T-helper 2 cell treated with Interferon-gamma antibody and Interleukin-4, amounts not matched to agents 5 μg/mL and 100 μg/mL, for 36 hours (primary cell): ENCODE results near the gene SPRED3.
"Not testable (repeated sequence)": the region's sequence is repeated elsewhere in the genome, so short reads cannot be mapped to it uniquely, and the experiment has no call there.

ENCODE experiments used
- DNase-seq: peaks from one replicate; pipeline ENCODE4 v3.0.0; 2021; ENCODE audit warnings: low spot score
- H3K27ac Mint-ChIP-seq: one replicate; pipeline ENCODE4 v1.8.0; 2021; ENCODE audit warnings: mild to moderate bottlenecking, mixed read lengths
- H3K27me3 Mint-ChIP-seq: one replicate; pipeline ENCODE4 v1.8.0; 2021; ENCODE audit warnings: low read depth, mixed read lengths
- H3K36me3 Mint-ChIP-seq: one replicate; pipeline ENCODE4 v1.8.0; 2021; ENCODE audit warnings: low read depth, mixed read lengths
- H3K4me1 Mint-ChIP-seq: one replicate; pipeline ENCODE4 v1.8.0; 2021; ENCODE audit warnings: low read depth, mixed read lengths
- H3K4me3 Mint-ChIP-seq: one replicate; pipeline ENCODE4 v1.8.0; 2022; ENCODE audit warnings: mild to moderate bottlenecking, moderate library complexity, mixed read lengths
- H3K9me3 Mint-ChIP-seq: one replicate; pipeline ENCODE4 v1.8.0; 2021; ENCODE audit warnings: mixed read lengths

The SPRED3 gene, protein sequence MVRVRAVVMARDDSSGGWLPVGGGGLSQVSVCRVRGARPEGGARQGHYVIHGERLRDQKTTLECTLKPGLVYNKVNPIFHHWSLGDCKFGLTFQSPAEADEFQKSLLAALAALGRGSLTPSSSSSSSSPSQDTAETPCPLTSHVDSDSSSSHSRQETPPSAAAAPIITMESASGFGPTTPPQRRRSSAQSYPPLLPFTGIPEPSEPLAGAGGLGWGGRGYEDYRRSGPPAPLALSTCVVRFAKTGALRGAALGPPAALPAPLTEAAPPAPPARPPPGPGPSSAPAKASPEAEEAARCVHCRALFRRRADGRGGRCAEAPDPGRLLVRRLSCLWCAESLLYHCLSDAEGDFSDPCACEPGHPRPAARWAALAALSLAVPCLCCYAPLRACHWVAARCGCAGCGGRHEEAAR

DNA sequence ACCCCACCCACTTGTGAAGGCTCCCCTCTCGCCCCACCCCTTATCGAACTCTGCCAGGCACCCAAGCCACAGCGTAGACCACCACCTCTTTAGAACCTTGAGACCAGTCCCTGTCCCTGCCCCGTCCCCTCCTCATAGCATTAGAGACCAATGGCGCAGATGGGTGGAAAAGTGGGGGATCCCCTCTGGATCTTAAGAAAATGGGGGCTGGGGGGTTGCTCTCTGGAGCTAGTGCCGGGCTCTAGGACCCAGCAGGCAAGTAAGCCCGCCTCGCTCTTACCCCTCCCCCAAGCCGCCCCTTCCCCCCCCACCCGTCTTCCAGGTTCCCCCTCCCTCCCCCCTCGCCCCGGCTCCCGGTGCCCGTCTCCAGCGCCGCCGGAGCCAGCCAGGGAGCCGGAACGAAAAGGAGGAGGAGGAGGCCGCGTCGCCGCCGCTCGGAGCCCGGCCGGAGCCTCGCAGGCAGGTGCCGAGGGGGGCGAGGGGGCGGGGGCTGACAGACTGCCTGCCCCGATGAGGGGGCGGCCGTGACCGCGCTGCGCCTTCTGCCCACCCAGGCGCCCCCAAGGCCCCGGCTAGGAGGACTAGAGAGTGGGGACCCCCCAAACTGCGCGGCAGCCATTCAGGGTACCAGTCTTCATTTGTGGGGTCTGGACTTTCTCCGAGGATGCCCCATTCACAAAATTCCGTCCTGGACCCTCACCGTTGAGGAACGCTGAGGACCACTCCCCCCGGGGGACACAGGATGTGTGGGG, at the start of gene SPRED3:
Gene SPRED3, plus strand, starts transcription at position 349 of the 752 bp plus-strand sequence. CDS start 1,606 bp downstream, outside the sequence.
- peaks cover 27% of the 10 kb centered on the region for H3K27me3 Mint-ChIP-seq

DNA sequence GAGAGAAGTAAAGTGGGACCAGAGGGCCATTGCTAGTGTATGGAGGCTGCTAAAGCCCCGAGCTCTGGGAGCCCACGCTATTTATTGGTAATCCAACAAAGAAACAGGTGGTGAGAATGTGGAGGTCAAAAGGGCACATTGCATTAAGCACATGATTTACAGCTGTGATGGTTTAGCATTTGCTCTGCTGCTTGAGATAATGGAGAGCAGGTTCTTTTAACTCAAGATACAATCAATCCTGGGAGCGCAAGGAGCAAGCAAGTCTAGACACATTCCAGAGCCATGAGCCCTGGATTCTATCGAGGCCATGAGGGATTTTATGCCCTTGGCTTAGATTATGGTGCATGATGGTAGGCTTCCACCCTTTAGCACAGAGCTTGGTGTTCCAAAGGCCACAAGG, 49.5 kb upstream of the SPRED3 start:
- not testable (repeated sequence) for H3K27me3 Mint-ChIP-seq, H3K36me3 Mint-ChIP-seq, H3K9me3 Mint-ChIP-seq, H3K4me1 Mint-ChIP-seq, H3K27ac Mint-ChIP-seq, DNase-seq
- peak overlapping the region; percentile 7 for H3K4me3 Mint-ChIP-seq

More for the DNA sequence above, at the start of gene SPRED3:
- H3K27ac Mint-ChIP-seq, result peak within 1 kb of the TSS; percentile 90
- H3K4me3 Mint-ChIP-seq, result peak within 1 kb of the TSS; percentile 89
- no peaks in the 10 kb centered on the region for H3K9me3 Mint-ChIP-seq
- H3K36me3 Mint-ChIP-seq, result peaks cover 18% of the 10 kb centered on the region
- DNase-seq, result no peak
- peaks cover 15% of the 10 kb centered on the region for H3K4me1 Mint-ChIP-seq

DNA sequence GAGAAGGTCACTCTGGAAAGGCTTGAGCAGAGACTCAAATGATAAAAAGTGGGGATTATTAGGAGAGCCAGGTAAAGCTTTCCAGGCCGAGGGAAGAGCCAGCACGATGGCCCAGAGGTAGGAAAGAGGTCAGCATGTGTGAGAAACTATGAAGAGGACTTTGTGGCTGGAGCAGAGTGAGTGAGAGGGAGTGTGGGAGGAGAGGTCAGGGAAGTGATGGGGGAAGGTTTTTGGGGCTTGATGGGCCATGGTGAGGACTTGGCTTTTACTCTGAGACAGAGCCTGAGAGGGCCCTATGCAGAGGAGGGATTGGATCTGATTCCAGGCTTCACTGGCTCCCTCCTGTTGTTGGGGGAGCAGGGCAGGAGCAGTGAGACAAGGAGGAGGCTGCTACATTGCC, 47.6 kb upstream of the SPRED3 start:
- H3K36me3 Mint-ChIP-seq, result no peaks in the 10 kb centered on the region
- H3K4me3 Mint-ChIP-seq, result no peak overlapping the region
- H3K4me1 Mint-ChIP-seq, result peaks cover 10% of the 10 kb centered on the region
- H3K27ac Mint-ChIP-seq, result no peak overlapping the region
- no peaks in the 10 kb centered on the region for H3K9me3 Mint-ChIP-seq
- DNase-seq, result no peak
- no peaks in the 10 kb centered on the region for H3K27me3 Mint-ChIP-seq

DNA sequence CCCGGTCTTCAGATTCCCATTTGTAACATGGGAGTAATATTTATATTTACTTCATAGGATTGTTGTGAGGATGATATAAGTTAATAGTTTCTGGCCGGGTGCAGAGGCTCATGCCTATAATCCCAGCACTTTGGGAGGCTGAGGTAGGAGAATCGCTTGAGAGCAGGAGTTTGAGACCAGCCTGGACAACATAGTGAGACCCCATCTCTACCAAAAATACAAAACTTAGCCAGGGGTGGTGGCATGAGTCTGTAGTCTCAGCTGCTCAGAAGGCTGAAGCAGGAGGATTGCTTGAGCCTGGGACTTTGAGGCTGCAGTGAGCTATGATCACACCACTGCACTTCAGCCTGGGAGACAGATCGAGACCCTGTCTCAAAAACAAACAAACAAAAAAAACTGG, 41.7 kb upstream of the SPRED3 start:
- Mint-ChIP-seq H3K27ac (no peak overlapping the region), H3K4me1 (no peaks in the 10 kb centered on the region), H3K27me3 (no peaks in the 10 kb centered on the region), H3K9me3 (no peaks in the 10 kb centered on the region), H3K36me3 (no peaks in the 10 kb centered on the region), H3K4me3 (no peak overlapping the region)
- no peak for DNase-seq

DNA sequence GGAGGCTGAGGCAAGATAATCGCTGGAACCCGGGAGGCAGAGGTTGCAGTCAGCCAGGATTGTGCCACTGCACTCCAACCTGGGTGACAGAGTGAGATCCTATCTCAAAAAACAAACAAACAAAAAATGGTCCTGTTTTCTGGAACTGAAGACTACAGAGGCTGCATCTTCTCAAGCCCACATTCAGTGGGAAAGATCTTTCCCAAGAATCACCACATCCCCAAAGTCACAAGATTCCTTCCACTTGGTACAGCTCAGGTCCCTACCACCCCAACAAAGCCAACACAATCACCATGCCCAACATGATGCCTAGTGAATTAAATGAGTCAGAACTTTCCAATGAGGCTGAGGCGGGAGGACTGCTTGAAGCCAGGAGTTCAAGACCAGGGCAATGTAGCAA, 37.6 kb upstream of the SPRED3 start:
- Mint-ChIP-seq H3K4me1 (no peaks in the 10 kb centered on the region), H3K36me3 (no peaks in the 10 kb centered on the region), H3K9me3 (no peaks in the 10 kb centered on the region), H3K4me3 (no peak overlapping the region), H3K27me3 (no peaks in the 10 kb centered on the region), H3K27ac (no peak overlapping the region)
- no peak for DNase-seq

DNA sequence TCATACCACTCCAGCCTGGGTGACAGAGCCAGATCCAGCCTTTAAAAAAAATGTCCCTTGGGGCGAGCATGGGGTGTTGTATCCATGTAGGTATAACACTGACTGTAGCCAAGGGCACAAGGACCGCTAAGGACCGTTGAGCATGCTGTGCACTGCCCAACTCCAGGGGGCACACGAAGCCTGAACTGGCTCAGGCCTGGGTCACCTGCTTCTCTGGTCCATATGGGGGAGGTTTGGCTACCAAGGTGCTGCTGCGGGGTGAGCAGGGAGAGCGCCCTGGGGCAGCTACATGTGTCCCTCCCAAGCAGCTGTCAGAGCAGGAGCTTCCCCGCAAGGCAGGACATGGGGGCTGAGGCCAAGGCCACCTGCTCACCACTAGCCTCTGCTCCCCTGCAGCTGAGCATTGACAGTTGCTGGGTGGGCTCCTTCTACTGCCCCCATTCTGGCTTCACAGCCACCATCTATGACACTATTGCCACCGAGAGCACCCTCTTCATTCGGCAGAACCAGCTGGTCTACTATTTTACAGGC, 36.6 kb upstream of the SPRED3 start:
- no peak overlapping the region for H3K27ac Mint-ChIP-seq
- no peaks in the 10 kb centered on the region for H3K9me3 Mint-ChIP-seq
- H3K27me3 Mint-ChIP-seq, result peaks cover 2% of the 10 kb centered on the region
- H3K36me3 Mint-ChIP-seq, result no peaks in the 10 kb centered on the region
- H3K4me1 Mint-ChIP-seq, result no peaks in the 10 kb centered on the region
- no peak overlapping the region for H3K4me3 Mint-ChIP-seq
- DNase-seq, result no peak

DNA sequence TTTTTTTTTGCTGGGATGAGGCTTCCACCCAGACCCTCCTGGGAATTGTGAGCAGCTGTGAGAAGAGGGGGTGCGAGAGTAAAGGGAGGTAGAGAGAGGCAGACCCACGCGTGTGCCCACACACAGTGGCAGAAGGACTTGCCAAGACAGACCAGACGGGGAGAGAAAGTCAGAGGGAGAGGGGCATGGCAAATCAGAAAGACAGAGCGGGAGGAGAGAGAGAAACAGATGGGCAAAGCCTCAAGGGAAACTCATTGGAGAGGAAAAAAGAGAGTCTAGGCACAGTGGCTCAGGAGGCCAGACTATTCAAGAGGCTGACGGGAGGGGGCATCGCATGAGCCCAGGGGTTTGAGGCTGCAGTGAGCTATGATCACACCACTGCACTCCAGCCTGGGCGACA, 35.9 kb upstream of the SPRED3 start:
- no peak for DNase-seq
- peaks cover 4% of the 10 kb centered on the region for H3K27me3 Mint-ChIP-seq
- H3K27ac Mint-ChIP-seq, result no peak overlapping the region
- no peaks in the 10 kb centered on the region for H3K9me3 Mint-ChIP-seq
- H3K4me3 Mint-ChIP-seq, result no peak overlapping the region
- H3K36me3 Mint-ChIP-seq, result no peaks in the 10 kb centered on the region
- no peaks in the 10 kb centered on the region for H3K4me1 Mint-ChIP-seq

DNA sequence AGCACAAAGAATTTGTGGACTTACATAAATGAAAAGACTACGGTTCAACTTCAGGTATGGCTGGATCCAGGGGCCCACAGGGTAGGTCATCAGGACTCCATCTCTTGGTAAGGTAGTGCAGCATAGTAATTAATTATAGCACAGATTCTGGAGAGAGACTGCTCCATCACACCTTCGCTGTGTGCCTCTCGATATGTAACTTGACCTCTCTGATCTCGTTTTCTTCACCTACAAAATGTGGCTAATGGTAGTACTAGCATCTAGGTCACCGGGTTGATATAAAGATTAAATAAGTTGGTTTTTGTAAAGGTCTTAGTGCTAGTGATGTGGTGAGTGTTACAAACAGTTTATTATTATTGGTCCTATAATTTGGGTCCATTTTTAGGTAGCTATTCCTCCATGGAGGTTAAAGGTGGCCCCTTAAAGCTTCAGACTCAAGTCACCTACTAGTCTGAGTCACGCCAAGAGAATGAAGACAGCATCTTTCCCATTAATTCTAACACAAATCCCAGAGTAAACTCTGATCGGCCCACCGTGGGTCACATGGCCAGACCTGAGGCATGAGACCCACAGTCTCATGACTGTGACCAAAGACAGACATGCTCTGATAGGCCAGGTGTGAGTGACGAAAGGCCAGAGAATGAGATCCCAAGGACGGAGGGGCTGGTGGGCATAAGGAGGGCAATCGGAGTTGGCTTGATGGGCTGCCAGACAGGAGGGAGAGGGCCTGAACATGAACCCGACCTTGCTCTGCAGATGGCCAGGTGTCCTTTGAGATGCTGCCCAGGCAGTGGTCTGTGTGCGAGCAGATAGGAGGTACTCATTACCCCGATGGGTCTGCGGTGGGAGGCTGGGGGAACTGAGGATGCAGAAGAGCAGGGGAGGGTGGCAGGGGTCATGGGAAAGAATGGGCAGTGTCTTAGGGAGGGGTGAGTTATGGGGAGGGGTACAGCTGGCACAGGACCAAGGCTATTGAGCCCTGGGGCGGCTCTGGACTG, 32.5 kb upstream of the SPRED3 start:
- H3K27ac Mint-ChIP-seq, result no peak overlapping the region
- no peak for DNase-seq
- peaks cover 33% of the 10 kb centered on the region for H3K27me3 Mint-ChIP-seq
- H3K4me3 Mint-ChIP-seq, result no peak overlapping the region
- no peaks in the 10 kb centered on the region for H3K36me3 Mint-ChIP-seq
- no peaks in the 10 kb centered on the region for H3K9me3 Mint-ChIP-seq
- peaks cover 7% of the 10 kb centered on the region for H3K4me1 Mint-ChIP-seq

DNA sequence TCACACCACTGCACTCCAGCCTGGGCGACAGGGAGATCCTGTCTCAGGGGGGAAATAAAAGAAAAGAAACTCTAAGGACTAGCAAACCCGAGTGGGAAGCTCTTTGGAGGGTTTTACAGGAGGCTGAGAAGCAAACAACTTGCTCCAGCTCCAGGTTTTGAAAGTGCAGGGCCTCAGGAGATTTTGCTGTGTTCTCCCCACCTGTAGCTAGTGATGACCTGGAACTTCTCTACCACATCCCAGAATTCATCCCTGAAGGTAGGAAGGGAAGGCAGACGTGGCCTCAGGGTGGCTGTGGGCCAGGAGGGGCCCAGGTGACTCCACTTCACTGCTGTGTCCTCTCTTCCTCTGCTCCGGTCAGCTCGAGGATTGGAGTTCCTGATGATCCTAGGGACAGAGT, 30.4 kb upstream of the SPRED3 start:
- Mint-ChIP-seq H3K27ac (no peak overlapping the region), H3K27me3 (peaks cover 41% of the 10 kb centered on the region), H3K4me1 (peaks cover 12% of the 10 kb centered on the region), H3K36me3 (no peaks in the 10 kb centered on the region), H3K4me3 (no peak overlapping the region), H3K9me3 (no peaks in the 10 kb centered on the region)
- DNase-seq, result no peak

DNA sequence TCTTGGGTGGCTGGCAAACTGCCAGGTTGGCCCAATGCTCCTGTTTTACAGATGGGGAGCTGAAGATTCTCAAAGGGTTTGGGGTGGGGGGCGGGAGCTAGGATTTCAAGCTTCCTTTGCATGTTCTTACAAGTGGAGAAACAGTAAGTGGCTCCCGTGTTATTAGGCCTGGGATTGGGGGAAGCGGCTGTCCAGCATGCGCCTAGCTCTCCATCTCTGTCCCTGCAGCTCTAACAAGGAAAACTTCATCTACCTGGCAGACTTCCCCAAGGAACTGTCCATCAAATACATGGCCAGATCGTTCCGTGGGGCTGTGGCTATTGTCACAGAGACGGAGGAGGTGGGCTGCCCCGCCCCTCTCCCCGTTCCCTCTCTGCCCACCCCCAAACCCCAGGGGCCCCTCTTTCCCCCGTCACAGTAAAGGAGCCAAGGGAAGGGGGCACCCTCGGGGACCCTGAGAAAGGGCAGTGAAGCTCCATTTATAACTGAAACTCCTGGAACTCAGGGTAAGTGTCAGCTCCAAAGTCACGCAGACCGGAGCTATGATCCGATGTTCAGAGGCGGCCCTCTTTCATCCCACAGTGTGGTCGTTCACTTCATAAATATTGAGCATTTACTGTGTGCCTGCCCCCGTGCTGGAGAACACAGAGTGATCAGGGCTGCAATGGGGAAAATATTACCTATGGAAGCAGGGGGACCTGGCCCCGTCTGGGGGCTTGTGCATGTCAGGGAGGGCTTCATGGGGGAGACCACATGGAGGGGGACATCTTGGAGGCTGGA, 29.1 kb upstream of the SPRED3 start:
- Mint-ChIP-seq H3K27ac (no peak overlapping the region), H3K36me3 (no peaks in the 10 kb centered on the region), H3K9me3 (no peaks in the 10 kb centered on the region), H3K4me3 (peak overlapping the region; percentile 4), H3K27me3 (peaks cover 41% of the 10 kb centered on the region), H3K4me1 (peaks cover 12% of the 10 kb centered on the region)
- DNase-seq, result no peak

DNA sequence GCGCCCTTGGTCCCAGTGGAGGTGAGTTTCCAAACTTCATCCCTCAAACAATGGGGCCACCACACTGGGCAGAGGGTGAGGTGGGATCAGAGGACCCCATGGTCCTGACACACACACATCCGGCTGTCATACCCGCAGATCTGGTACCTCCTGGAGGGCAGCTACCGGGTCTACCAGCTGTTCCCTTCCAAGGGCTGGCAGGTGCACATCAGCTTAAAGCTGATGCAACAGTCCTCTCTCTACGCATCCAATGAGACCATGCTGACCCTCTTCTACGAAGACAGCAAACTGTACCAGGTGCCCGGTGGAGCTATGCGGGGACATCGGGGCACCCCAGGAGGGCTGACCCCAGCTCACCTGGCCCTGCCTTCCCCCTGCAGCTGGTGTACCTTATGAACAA, 28.1 kb upstream of the SPRED3 start:
- Mint-ChIP-seq H3K36me3 (no peaks in the 10 kb centered on the region), H3K4me1 (peaks cover 12% of the 10 kb centered on the region), H3K9me3 (no peaks in the 10 kb centered on the region), H3K4me3 (peak overlapping the region; percentile 93), H3K27me3 (peaks cover 41% of the 10 kb centered on the region), H3K27ac (no peak overlapping the region)
- no peak for DNase-seq

DNA sequence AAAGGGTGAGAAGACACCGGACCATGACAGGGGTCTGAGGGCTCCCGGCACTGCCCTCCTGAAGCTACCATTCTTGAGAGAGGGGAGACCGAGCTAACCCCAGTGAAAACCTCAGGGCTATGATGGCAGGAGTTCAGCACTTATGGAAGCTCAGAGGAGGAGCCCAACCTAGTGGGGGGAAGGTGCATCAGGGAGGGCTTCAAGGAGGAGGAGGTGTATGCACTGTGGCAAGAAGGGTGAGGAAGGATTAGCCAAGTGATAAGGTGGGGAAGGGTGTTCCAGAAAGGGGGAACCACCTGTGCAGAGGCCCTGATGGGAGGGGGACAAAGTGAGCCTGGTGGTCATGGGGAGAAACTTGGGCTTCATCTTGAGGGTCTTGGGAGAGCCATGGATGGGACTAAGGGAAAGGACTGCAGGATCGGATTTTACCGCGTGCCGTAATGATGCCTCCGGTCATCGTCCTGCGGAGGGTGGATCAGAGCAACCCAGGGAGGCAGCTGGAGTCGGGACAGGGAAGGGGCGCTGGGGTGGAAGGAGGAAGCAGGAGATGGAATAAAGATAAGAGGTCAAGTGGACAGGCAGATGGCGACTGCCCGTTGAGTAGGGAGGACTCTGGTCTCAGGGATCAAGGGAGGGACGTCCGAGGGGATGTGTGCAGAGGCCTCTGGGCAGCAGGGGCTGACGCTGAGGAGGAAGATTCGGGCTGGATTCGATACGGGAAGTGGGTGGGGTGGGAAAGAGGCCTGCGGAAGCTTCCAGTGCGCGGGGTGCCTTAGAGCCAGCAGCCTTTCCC, 27.5 kb upstream of the SPRED3 start:
- H3K4me3 Mint-ChIP-seq, result peak overlapping the region; percentile 93
- H3K27me3 Mint-ChIP-seq, result peaks cover 41% of the 10 kb centered on the region
- no peaks in the 10 kb centered on the region for H3K36me3 Mint-ChIP-seq
- no peak for DNase-seq
- H3K4me1 Mint-ChIP-seq, result peaks cover 12% of the 10 kb centered on the region
- no peaks in the 10 kb centered on the region for H3K9me3 Mint-ChIP-seq
- peak overlapping the region; percentile 28 for H3K27ac Mint-ChIP-seq
